ENCODE results near the gene TSSK3. TPM values are rescaled to one million over a fixed set of nuclear protein-coding genes. Genes with fewer than 3 reads are reported as not detected.

Gene TSSK3
- total and polyA plus RNA-seq, 2 experiments from 2014 or later, result not detected

GRCh38 chr1:32404946-32405345, 42.6 kb downstream of the TSSK3 start:
- ATAC-seq (no peak), DNase-seq (ENCODE audit: low spot score) (no peak)
- Histone ChIP-seq H3K4me3 (no peak overlapping the region), H3K27ac (ENCODE audit: low read depth) (no peak overlapping the region), H3K36me3 (ENCODE audit: insufficient read depth) (no peaks in the 10 kb centered on the region), H3K4me1 (ENCODE audit: insufficient read depth) (no peaks in the 10 kb centered on the region; the same call in 1 of the 2 replicates), H3K9me2 (ENCODE audit: insufficient read depth) (no peaks in the 10 kb centered on the region), H3K79me2 (replicated peaks; ENCODE audit: insufficient read depth) (no peaks in the 10 kb centered on the region), H4K20me1 (replicated peaks; ENCODE audit: insufficient read depth) (no peaks in the 10 kb centered on the region), H3K27me3 (ENCODE audit: insufficient read depth) (no peaks in the 10 kb centered on the region), H3K4me2 (no peak overlapping the region), H2AFZ (no peak overlapping the region), H3F3A (replicated peaks; ENCODE audit: low read depth) (no peaks in the 10 kb centered on the region)
- Mint-ChIP-seq H3K9me3 (peaks cover 3% of the 10 kb centered on the region; the same call in 1 of the 3 replicates), H3K27me3 (ENCODE audit: insufficient read depth, low read depth, poor library complexity) (peaks cover 7% of the 10 kb centered on the region), H3K4me3 (no peak overlapping the region), H3K36me3 (ENCODE audit: low read depth) (no peaks in the 10 kb centered on the region), H3K27ac (no peak overlapping the region), H3K4me1 (peaks cover 4% of the 10 kb centered on the region; the same call in 2 of the 3 replicates)
- TF ChIP-seq ZNF114 (CRISPR knock-in tag; IDR thresholded peaks at IDR 0.05), result no peak
- no peak for TF ChIP-seq CREB1 (CRISPR knock-in tag; IDR thresholded peaks at IDR 0.05; ENCODE audit: low read depth)
- no peak for TF ChIP-seq REST (IDR thresholded peaks at IDR 0.05; ENCODE audit: unreplicated experiment)
- TF ChIP-seq CTCF (conservative IDR thresholded peaks at IDR 0.05; ENCODE audit: low read depth in 2 of 2), result no peak
- TF ChIP-seq POLR2AphosphoS5 (IDR thresholded peaks at IDR 0.05; ENCODE audit: low read depth), result no peak
- TF ChIP-seq ZNF462 (CRISPR knock-in tag; IDR thresholded peaks at IDR 0.05), result no peak
- TF ChIP-seq NANOG (IDR thresholded peaks at IDR 0.05; ENCODE audit: borderline replicate concordance), result no peak
- no peak for TF ChIP-seq ZNF331 (CRISPR knock-in tag; IDR thresholded peaks at IDR 0.05; ENCODE audit: low read depth)
- no peak for TF ChIP-seq ETS1 (IDR thresholded peaks at IDR 0.05)
- no peak for TF ChIP-seq EZH2phosphoT487 (IDR thresholded peaks at IDR 0.05; ENCODE audit: unreplicated experiment)
- no peak for TF ChIP-seq JUNB (IDR thresholded peaks at IDR 0.05; ENCODE audit: unreplicated experiment)
